Measurements from ENCODE around the gene CLDN4.
"Not testable (repeated sequence)": the region's sequence is repeated elsewhere in the genome, so short reads cannot be mapped to it uniquely, and the experiment has no call there.

Gene CLDN4

DNA sequence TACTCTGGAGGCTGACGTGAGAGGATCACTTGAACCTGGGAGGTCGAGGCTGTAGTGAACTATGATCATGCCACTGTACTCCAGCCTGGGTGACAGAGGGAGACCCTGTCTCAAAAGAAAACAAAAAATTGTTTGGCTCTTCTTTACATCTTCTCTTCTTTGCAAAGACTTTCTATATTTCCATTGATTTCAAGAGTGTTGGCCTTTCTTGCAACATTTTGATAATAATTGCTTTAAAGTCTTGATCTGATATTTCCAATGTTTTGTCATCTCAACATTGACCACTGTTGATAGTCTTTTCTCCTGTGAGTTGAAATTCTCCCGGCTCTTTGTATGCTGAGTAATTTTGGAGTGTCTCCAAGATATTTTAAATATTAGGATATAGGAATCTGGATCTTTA lies 17.8 kb upstream of the CLDN4 start:
- no peak overlapping the region for H3K4me3 Mint-ChIP-seq
- DNase-seq (ENCODE audit: low spot score in 2 of 2), result no peak
- H3K9me3 Mint-ChIP-seq, result peaks cover 6% of the 10 kb centered on the region
- H3K4me1 Mint-ChIP-seq, result no peaks in the 10 kb centered on the region
- H3K27ac Mint-ChIP-seq, result no peak overlapping the region
- no peak for ATAC-seq (ENCODE audit: low read depth)
- H3K36me3 Mint-ChIP-seq, result no peaks in the 10 kb centered on the region
- H3K27me3 Mint-ChIP-seq, result peaks cover 12% of the 10 kb centered on the region

DNA sequence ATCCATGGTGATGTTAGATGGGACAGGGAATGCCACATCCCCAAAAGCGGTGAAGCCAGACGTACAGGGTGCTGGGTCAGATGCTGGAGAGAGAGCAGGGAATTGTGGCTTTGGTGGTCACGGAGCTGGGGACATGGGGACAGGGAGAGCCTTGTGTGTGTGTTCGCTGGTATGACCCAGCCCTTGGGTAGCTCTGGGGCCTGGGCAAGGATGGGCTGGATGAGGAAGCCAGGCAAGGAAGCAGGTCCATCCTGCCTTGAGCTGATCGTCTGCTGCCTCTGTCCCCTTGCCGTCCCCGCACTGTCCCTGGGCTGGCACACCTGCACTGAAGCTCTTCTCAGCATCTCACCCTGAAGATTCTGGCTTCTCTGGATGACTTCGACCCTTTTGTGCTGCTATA lies 15.4 kb upstream of the CLDN4 start:
- Mint-ChIP-seq H3K4me3 (no peak overlapping the region), H3K9me3 (peaks cover 7% of the 10 kb centered on the region), H3K27me3 (peaks cover 19% of the 10 kb centered on the region), H3K36me3 (no peaks in the 10 kb centered on the region), H3K27ac (no peak overlapping the region), H3K4me1 (no peaks in the 10 kb centered on the region)
- ATAC-seq (ENCODE audit: low read depth) (no peak), DNase-seq (ENCODE audit: low spot score in 2 of 2) (no peak)

DNA sequence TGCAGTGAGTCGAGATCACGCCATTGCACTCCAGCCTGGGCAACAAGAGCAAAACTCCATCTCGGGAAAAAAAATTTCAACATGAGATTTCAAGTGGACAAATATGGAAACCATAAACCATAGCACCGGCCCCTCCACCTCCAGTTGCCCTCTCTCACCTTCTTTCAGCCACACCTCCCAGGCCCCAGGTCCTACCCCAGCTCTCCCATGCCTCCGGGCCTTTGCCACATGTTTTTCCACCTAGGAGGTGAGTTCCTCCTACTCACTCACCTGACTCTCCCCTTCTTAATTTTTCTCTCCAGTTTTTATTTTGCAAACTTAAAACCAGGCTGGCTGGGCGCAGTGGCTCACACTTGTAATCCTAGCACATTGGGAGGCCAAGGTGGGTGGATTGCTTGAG lies 13.7 kb upstream of the CLDN4 start:
- Mint-ChIP-seq H3K4me3 (no peak overlapping the region), H3K36me3 (no peaks in the 10 kb centered on the region), H3K4me1 (no peaks in the 10 kb centered on the region), H3K9me3 (peaks cover 7% of the 10 kb centered on the region), H3K27me3 (peaks cover 20% of the 10 kb centered on the region), H3K27ac (no peak overlapping the region)
- ATAC-seq (ENCODE audit: low read depth) (no peak), DNase-seq (ENCODE audit: low spot score in 2 of 2) (no peak)

DNA sequence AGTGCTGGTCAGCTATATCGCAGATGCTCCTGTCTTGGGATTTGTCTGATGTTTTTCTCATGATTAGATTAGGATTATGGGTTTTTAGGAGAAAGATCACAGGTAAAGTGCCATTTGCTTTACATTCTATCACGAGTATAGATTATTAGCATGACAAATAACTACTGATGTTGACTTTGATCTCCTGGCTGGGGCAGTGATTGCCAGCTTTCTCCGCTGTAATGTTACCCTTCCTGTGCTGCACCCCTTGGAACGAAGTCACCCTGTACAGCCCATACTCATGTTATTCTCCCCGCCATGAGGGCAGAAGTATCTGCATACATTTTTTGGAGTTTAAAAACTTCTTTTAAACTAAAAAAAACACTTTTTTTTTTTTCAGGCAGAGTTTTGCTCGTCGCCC lies 10.8 kb upstream of the CLDN4 start:
- DNase-seq (ENCODE audit: low spot score in 2 of 2), result no peak
- Mint-ChIP-seq H3K9me3 (peaks cover 1% of the 10 kb centered on the region), H3K36me3 (no peaks in the 10 kb centered on the region), H3K27me3 (peaks cover 21% of the 10 kb centered on the region), H3K4me3 (no peak overlapping the region), H3K27ac (no peak overlapping the region), H3K4me1 (no peaks in the 10 kb centered on the region)
- ATAC-seq (ENCODE audit: low read depth), result no peak

DNA sequence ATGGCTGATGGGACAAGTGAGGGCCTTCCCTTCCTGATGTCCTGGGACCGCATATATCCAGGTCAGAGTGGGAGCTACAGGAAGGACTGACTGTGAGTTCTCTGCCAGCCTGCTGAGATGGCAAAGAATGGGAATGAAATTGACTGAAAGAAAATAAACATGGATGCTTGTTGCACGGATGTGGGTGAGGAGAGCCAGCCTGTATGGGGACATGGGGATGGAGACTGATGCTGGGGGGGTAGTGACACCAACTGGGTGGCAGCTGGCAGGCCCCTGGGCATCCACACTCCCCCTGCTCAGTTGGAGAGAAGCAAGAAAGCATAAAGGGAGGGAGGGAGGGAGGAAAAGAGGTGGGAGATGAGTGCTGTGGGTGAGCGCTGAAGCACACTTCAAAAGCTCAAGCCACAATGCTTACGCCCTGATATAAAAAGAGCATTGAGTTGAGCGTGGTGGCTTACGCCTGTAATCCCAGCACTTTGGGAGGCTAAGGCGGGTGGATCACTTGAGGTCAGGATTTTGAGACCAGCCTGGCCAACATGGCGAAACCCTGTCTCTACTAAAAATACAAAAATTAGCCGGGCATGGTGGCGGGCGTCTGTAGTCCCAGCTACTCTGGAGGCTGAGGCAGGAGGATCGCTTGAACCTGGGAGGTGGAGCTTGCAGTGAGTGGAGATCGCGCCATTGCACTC lies 9.1 kb upstream of the CLDN4 start:
- not testable (repeated sequence) for H3K36me3 Mint-ChIP-seq; DNase-seq (ENCODE audit: low spot score in 2 of 2); H3K27ac Mint-ChIP-seq; H3K4me3 Mint-ChIP-seq; ATAC-seq (ENCODE audit: low read depth); H3K4me1 Mint-ChIP-seq; H3K9me3 Mint-ChIP-seq
- peaks cover 18% of the 10 kb centered on the region for H3K27me3 Mint-ChIP-seq

DNA sequence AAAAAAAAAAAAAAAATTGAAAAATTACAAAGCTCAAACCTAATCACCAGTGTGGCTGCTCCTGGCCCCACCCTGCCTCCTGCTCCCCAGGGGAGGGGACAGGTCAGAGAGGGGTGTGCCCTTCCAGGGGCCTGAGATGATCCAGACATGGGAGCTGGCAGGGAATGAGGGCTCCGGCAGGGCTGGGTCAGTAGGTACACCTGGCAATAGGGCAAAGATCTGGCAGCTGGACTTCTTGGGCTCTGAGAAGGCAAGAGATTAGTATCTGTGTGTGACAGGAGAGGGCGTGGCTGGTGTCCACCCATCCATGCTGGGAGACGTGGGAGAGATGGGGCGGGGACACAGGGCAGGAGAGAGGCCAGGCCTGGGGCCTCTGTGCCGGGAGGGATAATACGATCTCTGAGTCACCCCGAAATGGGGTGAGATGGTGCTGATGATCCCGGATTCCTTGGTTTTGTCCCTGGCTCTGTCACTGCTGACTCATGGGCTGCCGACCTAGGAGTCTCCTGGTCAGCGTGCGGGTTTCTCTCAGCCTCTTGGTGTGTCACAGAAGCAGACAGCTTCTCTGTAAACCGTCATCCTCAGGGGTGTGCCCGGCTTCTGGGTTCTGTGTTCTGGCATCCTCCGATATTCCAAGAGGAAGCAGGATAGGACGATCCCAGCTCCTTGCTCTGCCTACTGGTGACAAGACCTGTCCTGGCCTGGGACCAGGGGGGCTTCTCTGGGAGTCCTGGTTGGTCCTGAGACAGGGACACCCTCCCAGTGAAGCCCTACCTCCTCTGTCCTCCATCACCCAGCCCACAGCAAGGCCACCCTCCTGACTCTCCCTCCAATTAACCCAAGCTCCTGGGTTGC lies 8.2 kb upstream of the CLDN4 start:
- DNase-seq (ENCODE audit: low spot score in 2 of 2) (no peak), ATAC-seq (ENCODE audit: low read depth) (no peak)
- no peak overlapping the region for H3K4me3 Mint-ChIP-seq
- H3K27me3 Mint-ChIP-seq, result peaks cover 18% of the 10 kb centered on the region
- H3K9me3 Mint-ChIP-seq, result peaks cover 1% of the 10 kb centered on the region
- no peaks in the 10 kb centered on the region for H3K36me3 Mint-ChIP-seq
- no peak overlapping the region for H3K27ac Mint-ChIP-seq
- H3K4me1 Mint-ChIP-seq, result peaks cover 13% of the 10 kb centered on the region

DNA sequence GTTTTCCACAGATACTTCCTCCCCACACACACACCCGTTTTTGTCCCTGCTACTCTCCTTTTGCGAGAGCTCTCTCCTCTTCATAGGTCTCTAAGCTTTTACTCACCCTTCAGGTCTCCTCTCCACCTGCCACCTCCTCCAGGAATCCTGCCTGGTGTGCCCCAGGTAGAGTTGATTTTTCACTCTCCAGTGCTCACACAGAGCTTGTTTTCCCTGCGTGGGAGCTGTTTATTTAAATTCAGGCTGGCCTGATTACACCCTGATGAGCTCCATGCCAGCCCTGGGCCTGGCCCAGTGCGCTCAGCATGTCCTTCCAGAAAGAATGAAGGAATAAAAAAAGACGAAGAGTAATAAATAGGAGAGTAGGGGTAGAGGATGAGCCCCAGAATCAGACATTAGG lies 7.5 kb upstream of the CLDN4 start:
- Mint-ChIP-seq H3K36me3 (no peaks in the 10 kb centered on the region), H3K4me1 (peaks cover 19% of the 10 kb centered on the region), H3K27me3 (peaks cover 14% of the 10 kb centered on the region), H3K4me3 (no peak overlapping the region), H3K9me3 (no peaks in the 10 kb centered on the region), H3K27ac (no peak overlapping the region)
- no peak for ATAC-seq (ENCODE audit: low read depth)
- no peak for DNase-seq (ENCODE audit: low spot score in 2 of 2)

DNA sequence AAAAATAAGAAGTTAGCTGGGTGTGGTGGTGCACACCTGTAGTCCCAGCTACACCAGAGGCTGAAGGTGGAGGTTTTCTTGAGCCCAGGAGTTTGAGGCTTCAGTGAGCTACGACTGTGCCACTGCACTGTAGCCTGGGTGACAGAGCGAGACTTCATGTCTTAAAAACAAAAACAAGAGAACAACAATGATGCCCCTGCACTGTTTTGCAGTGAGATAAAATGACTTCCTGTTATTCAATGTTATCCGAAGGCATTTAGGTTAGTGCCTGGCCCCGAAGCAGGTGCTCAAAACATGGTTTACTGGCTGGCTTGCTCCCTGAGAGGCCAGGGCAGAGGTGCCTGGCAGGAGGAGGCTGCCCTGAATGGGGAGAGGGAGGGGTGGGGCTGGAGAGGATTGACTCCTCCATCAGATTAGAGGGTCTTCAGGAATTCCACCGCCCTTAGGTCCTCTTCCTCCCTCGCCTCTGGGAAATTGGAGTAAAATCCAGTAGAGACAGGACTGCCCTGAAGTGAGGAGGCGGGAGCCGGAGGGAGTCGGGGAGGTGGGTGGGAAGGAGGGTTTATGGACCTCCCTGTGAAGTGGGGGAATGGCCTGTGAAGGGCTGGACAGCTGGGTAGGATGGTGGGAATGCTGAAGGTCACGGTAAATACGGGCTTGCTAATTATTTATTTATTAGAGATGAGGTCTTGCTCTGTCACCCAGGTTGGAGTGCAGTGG lies 6.8 kb upstream of the CLDN4 start:
- no peak for DNase-seq (ENCODE audit: low spot score in 2 of 2)
- H3K27me3 Mint-ChIP-seq, result peaks cover 16% of the 10 kb centered on the region
- no peak overlapping the region for H3K27ac Mint-ChIP-seq
- no peak overlapping the region for H3K4me3 Mint-ChIP-seq
- H3K9me3 Mint-ChIP-seq, result no peaks in the 10 kb centered on the region
- no peaks in the 10 kb centered on the region for H3K36me3 Mint-ChIP-seq
- no peak for ATAC-seq (ENCODE audit: low read depth)
- peaks cover 22% of the 10 kb centered on the region for H3K4me1 Mint-ChIP-seq

DNA sequence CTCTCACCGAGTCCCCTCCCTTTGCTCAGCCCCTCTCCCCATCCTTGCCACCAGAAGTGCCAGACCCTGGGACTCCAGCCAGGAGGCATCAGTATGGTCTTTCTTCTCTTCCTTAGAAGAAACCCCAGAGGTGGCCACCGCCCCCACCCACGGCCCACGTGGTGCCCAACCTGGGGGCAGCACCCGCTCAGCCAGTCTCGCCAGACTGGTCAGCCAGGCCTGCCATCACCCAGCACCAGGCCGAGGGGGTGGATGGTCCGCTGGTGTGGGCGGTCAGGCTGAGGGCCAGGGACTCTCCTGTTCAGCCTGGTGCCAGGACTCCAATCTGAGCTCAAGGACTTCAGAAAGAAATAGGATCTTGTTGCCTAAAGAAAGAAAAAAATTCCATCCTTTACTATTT lies 5.8 kb upstream of the CLDN4 start:
- Mint-ChIP-seq H3K4me1 (peaks cover 24% of the 10 kb centered on the region), H3K9me3 (no peaks in the 10 kb centered on the region)
- DNase-seq (ENCODE audit: low spot score in 2 of 2), result no peak

DNA sequence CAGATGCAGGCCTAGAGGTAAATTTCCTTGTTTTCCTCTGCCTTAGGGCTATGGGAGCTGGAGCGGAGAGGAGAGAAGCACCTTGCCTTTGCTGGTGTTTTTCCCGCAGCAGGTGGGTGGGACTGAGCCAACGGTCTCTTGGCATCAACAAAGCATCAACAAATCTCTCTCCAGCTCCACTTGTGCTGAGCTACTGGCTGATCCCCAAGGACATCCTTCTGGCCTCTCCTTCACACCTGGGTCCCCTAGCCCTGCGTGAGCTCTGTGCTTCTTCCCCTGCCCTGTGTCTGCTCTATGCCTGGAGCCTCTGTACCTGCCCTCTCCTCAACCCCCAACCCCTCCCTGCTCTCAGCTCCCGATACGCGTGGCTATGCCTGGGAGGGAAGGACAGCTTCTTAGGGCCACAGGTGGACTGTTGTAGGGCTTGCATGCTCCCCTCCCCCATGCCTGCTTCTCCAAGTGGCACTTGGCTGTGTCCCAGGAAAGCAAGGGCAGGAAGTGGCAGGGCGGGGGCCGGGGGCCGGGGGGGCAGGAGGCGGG lies 3.2 kb upstream of the CLDN4 start:
- H3K36me3 Mint-ChIP-seq, result no peaks in the 10 kb centered on the region
- H3K4me1 Mint-ChIP-seq, result peaks cover 24% of the 10 kb centered on the region
- ATAC-seq (ENCODE audit: low read depth) (no peak), DNase-seq (ENCODE audit: low spot score in 2 of 2) (no peak)
- H3K27ac Mint-ChIP-seq, result no peak overlapping the region
- H3K9me3 Mint-ChIP-seq, result no peaks in the 10 kb centered on the region
- H3K4me3 Mint-ChIP-seq, result no peak overlapping the region
- H3K27me3 Mint-ChIP-seq, result peaks cover 7% of the 10 kb centered on the region

More for the DNA sequence above, 5.8 kb upstream of the CLDN4 start:
- ATAC-seq (ENCODE audit: low read depth), result no peak
- H3K36me3 Mint-ChIP-seq, result no peaks in the 10 kb centered on the region
- no peak overlapping the region for H3K4me3 Mint-ChIP-seq
- peaks cover 13% of the 10 kb centered on the region for H3K27me3 Mint-ChIP-seq
- H3K27ac Mint-ChIP-seq, result no peak overlapping the region

DNA sequence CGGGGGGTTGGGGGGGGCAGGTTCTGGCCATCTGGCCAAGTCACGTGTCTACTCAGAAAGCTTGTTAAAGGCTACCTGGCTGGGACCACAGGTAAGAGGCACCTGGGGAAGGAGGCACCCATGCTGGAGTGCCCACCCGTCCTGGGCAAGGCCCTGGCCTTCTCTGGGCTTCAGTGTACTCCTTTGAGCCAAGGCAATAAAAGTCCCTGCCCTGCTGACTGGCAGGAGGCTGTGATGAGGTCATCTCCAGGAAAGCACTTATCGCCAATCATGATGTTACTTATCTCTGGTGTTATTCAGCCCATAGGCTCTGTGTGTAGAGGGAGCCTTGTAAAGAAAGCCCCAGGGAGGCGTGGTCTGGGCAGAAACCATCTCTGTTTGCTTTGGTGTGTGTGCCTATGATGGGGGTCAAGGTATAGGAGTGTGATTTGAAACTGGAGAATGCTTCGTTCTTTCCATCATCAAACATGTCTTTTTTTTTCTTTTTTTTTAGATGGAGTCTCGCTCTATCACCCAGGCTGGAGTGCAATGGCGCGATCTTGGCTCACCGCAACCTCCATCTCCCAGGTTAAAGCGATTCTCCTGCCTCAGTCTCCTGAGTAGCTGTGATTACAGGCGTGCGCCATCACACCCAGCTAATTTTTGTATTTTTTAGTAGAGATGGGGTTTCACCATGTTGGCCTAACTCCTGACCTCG lies 2.5 kb upstream of the CLDN4 start:
- Mint-ChIP-seq H3K4me3 (no peak overlapping the region), H3K4me1 (peaks cover 24% of the 10 kb centered on the region), H3K36me3 (no peaks in the 10 kb centered on the region), H3K27ac (no peak overlapping the region), H3K9me3 (no peaks in the 10 kb centered on the region), H3K27me3 (peaks cover 4% of the 10 kb centered on the region)
- DNase-seq (ENCODE audit: low spot score in 2 of 2) (no peak), ATAC-seq (ENCODE audit: low read depth) (peak; percentile 60)

DNA sequence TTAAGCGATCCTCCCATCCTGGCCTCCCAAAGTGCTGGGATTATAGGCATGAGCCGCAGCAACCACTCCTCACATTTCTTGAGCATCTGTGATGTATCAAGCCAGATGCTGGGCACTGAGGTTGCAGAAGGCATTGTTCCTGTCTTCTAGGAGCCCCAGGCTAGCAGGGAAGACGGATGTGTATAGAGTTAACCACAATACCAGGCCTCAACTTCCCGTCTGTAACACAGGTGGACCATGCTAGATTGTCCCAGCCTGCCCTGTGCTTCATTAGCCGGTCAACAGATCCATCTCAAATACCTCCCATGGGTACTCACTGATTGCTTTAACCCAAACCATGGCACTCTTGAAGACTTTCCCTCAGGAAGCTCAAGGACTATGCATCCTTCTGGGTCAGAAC lies 1.8 kb upstream of the CLDN4 start:
- no peaks in the 10 kb centered on the region for H3K36me3 Mint-ChIP-seq
- DNase-seq (ENCODE audit: low spot score in 2 of 2), result no peak
- no peak overlapping the region for H3K4me3 Mint-ChIP-seq
- H3K27me3 Mint-ChIP-seq, result peaks cover 3% of the 10 kb centered on the region
- no peaks in the 10 kb centered on the region for H3K9me3 Mint-ChIP-seq
- no peak for ATAC-seq (ENCODE audit: low read depth)
- no peak overlapping the region for H3K27ac Mint-ChIP-seq
- H3K4me1 Mint-ChIP-seq, result peaks cover 24% of the 10 kb centered on the region

DNA sequence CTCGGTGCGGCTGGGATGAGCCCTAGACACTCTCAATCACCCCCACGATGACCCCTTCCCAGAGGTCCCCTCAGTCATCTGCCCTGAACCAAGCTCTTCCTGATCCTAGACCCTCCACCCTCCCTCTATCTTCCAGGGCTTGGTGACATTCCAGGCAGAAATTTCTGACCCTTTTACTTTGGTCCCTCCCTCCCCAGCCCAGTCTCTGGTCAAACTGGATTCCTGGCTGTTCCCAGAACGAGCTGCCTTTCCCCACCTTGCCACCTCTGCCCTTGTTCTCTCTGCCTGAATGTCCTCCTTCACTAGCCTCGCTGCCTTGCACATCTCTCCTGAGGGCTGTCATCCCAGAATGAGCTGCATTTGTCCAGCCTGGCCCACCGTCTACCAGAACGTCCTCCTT lies 1.3 kb upstream of the CLDN4 start:
- H3K27me3 Mint-ChIP-seq, result peaks cover 3% of the 10 kb centered on the region
- no peak overlapping the region for H3K4me3 Mint-ChIP-seq
- H3K36me3 Mint-ChIP-seq, result no peaks in the 10 kb centered on the region
- no peak overlapping the region for H3K27ac Mint-ChIP-seq
- peaks cover 24% of the 10 kb centered on the region for H3K4me1 Mint-ChIP-seq
- no peaks in the 10 kb centered on the region for H3K9me3 Mint-ChIP-seq
- DNase-seq (ENCODE audit: low spot score in 2 of 2) (no peak), ATAC-seq (ENCODE audit: low read depth) (no peak)

All from memory B cell (primary cell).